ENCODE results near the gene GCC2. TPM values are rescaled to one million over a fixed set of nuclear protein-coding genes. Genes with fewer than 3 reads are reported as not detected.
"Not testable (repeated sequence)": the region's sequence is repeated elsewhere in the genome, so short reads cannot be mapped to it uniquely, and the experiment has no call there.

Gene GCC2
- total RNA-seq, 2 experiments from 2014 or later: 39.0 to 44.1 TPM

GRCh38 chr2:108525258-108525657, 76.3 kb downstream of the GCC2 start:
- H3K36me3 Mint-ChIP-seq (ENCODE audit: low read depth); POLR2A ChIA-PET; H3K27me3 Mint-ChIP-seq; H3K9me3 Mint-ChIP-seq; H3K4me3 Mint-ChIP-seq; ATAC-seq; H3K4me1 Mint-ChIP-seq (ENCODE audit: low read depth); H3K27ac Mint-ChIP-seq; DNase-seq; CTCF ChIA-PET; intact Hi-C loops (cut with micrococcal nuclease): not testable (repeated sequence)

DNA sequence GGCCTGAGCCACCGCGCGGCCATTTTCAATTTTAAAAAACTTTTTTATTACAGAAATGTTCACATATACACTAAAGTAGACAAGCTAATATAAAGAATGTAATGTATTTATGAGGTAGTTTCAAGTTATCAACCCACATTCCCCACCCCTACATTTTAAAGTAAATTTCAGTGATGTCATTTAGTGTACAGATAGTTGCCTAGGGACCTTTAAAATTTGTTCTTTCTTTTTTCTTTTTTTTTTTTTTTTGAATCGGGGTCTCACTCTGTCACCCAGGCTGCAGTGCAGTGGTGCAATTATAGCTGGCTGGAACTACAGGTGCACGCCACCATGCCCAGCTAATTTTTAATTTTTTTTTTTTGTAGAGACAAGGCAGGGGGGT, 82.7 kb downstream of the GCC2 start:
- POLR2A ChIA-PET: no interaction called here
- H3K9me3 Mint-ChIP-seq: no peaks in the 10 kb centered on the region
- CTCF ChIA-PET: no interaction called here
- H3K27me3 Mint-ChIP-seq: no peaks in the 10 kb centered on the region
- peaks cover 34% of the 10 kb centered on the region for H3K4me1 Mint-ChIP-seq (ENCODE audit: low read depth)
- ATAC-seq: no peak
- no peak for DNase-seq
- peaks cover 4% of the 10 kb centered on the region for H3K36me3 Mint-ChIP-seq (ENCODE audit: low read depth)
- intact Hi-C loops (cut with micrococcal nuclease): loop anchor here (10.0 kb wide), 1 partner anchor 53 kb away; no protein-coding TSS in a partner anchor
- H3K27ac Mint-ChIP-seq: no peak overlapping the region
- H3K4me3 Mint-ChIP-seq: no peak overlapping the region
- no peak for TF ChIP-seq CTCF (IDR thresholded peaks at IDR 0.05)

GRCh38 chr2:108533832-108534583, 85.0 kb downstream of the GCC2 start, which contains the start of gene LIMS1:
LIMS1 (plus strand) TSS chr2:108534470; CDS start chr2:108534563, 93 bp downstream.
- H3K27me3 Mint-ChIP-seq: no peaks in the 10 kb centered on the region
- H3K27ac Mint-ChIP-seq: peak within 1 kb of the TSS; percentile 95
- ATAC-seq: peak; percentile 94
- intact Hi-C loops (cut with micrococcal nuclease): loop anchor here (10.0 kb wide), 1 partner anchor 51 kb away; no protein-coding TSS in a partner anchor
- peak within 1 kb of the TSS; percentile 96 for H3K4me3 Mint-ChIP-seq
- no peaks in the 10 kb centered on the region for H3K9me3 Mint-ChIP-seq
- ChIA-PET POLR2A (interaction anchor here (0.6 to 3.1 kb wide), 8 partner anchors 12 to 115 kb away, joined by 3 to 8 read pairs (median 4); partner anchors contain the start of gene GCC2), CTCF (interaction anchor here (1.0 to 3.0 kb wide), 5 partner anchors 30 to 102 kb away, joined by 3 to 14 read pairs (median 5); no protein-coding TSS in a partner anchor)
- peak; percentile 90 for DNase-seq
- peaks cover 44% of the 10 kb centered on the region for H3K4me1 Mint-ChIP-seq (ENCODE audit: low read depth)
- H3K36me3 Mint-ChIP-seq (ENCODE audit: low read depth): peaks cover 4% of the 10 kb centered on the region
- TF ChIP-seq CTCF (IDR thresholded peaks at IDR 0.05): no peak

GRCh38 chr2:108534584-108535356, 85.8 kb downstream of the GCC2 start:
- DNase-seq (peak; percentile 58), ATAC-seq (peak; percentile 29)
- Mint-ChIP-seq H3K27ac (peak overlapping the region; percentile 80), H3K27me3 (no peaks in the 10 kb centered on the region), H3K4me1 (ENCODE audit: low read depth) (peaks cover 44% of the 10 kb centered on the region), H3K4me3 (peak overlapping the region; percentile 96), H3K9me3 (no peaks in the 10 kb centered on the region), H3K36me3 (ENCODE audit: low read depth) (peaks cover 5% of the 10 kb centered on the region)
- ChIA-PET CTCF (interaction anchor here (1.0 to 3.0 kb wide), 5 partner anchors 29 to 102 kb away, joined by 3 to 14 read pairs (median 7); no protein-coding TSS in a partner anchor), POLR2A (interaction anchor here (1.4 to 3.1 kb wide), 2 partner anchors 49 to 86 kb away, joined by 6 to 8 read pairs; partner anchors contain the start of gene GCC2)
- intact Hi-C loops (cut with micrococcal nuclease): loop anchor here (10.0 kb wide), 1 partner anchor 50 kb away; no protein-coding TSS in a partner anchor
- no peak for TF ChIP-seq CTCF (IDR thresholded peaks at IDR 0.05)

DNA sequence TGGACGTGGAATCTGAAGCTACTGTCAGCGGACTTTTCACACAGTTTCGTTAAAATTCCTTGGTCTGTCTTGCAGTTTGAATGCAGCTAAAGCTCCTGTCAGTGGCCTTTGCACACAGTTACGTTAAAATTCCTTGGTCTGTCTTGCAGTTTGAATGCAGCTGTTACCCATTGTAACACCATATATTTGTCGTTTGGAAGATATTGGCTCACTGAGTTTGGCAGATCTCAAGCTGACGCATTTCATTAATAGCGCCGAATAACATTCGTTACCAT, 86.3 kb downstream of the GCC2 start:
- POLR2A ChIA-PET: interaction anchor here (3.1 kb wide), 1 partner anchor 49 kb away, joined by 8 read pairs; no protein-coding TSS in a partner anchor
- no peak for ATAC-seq
- peak overlapping the region; percentile 96 for H3K4me3 Mint-ChIP-seq

More for the DNA sequence above, 86.3 kb downstream of the GCC2 start:
- H3K36me3 Mint-ChIP-seq (ENCODE audit: low read depth): peaks cover 6% of the 10 kb centered on the region
- H3K9me3 Mint-ChIP-seq: no peaks in the 10 kb centered on the region
- H3K27me3 Mint-ChIP-seq: no peaks in the 10 kb centered on the region
- TF ChIP-seq CTCF (IDR thresholded peaks at IDR 0.05): no peak
- H3K4me1 Mint-ChIP-seq (ENCODE audit: low read depth): peaks cover 43% of the 10 kb centered on the region
- no peak overlapping the region for H3K27ac Mint-ChIP-seq
- CTCF ChIA-PET: interaction anchor here (1.4 to 3.0 kb wide), 3 partner anchors 29 to 102 kb away, joined by 4 to 14 read pairs (median 9); no protein-coding TSS in a partner anchor
- intact Hi-C loops (cut with micrococcal nuclease): loop anchor here (10.0 kb wide), 1 partner anchor 50 kb away; no protein-coding TSS in a partner anchor
- no peak for DNase-seq

All from activated CD8-positive, alpha-beta T cell treated with anti-CD3 and anti-CD28 coated beads for 36 hours (primary cell).